GM03348 (cell line): ENCODE results near the gene INPP4B.
"Not testable (repeated sequence)": the region's sequence is repeated elsewhere in the genome, so short reads cannot be mapped to it uniquely, and the experiment has no call there.

ENCODE experiments used
- DNase-seq: peaks from one replicate; pipeline ENCODE4 v3.0.0; 2012; ENCODE audit warnings: low spot score

INPP4B gene

DNA sequence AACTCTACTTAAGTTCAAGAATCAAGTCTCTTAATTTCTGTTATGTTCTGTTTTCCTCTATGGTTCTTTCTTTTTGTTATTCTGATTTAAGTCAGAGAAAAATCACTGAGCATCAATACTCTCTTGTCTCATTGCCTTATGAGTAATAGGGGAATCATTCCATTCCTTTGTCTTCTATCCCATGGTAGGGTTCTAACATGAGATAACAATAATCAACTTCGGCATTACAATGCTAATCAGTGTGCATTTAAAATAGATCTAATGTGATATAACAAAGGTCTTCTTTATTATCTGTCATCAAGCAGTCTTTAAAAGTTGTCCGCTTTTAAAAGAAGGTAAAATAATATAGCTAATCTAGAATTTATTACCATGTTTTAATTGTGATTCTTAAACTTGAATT, 762.8 kb downstream of the INPP4B start:
- DNase-seq = no peak

DNA sequence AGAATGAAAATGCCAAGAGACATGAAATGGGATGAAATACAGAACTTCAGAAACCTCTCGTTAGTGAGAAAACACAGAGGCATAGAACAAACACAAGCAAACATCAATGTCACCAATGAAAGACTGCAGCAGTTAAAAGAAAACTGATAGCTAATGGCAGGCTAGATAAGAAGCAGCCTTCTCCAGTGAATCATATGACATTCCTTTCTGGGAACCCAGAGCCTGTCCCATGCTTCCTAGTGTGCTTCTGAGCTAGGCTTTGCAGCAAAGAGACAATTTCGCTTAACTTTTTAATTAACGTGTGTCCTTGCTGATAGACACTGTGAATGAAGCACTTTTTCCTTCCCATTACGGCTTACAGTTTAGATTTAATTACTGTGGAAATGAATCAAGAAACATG, 765.1 kb downstream of the INPP4B start:
- DNase-seq = no peak

DNA sequence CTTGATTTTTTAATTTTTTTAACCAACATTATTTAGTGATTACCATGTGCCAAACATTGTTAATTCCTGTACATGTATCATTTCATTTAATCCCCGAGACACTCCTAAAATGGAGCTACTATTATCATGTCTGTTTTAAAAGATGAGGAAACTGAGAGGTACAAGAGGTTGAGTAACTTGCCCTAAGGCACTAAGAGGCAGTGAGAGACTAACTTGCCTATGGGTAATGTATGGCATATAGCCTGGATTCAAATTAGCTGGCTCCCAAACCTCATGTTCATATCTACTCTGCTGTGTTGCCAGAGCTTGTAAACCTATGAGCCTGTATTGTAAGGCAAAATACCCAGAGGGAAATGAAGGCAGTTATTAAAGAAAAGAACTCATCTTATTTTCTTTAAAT, 766.1 kb downstream of the INPP4B start:
- no peak for DNase-seq

DNA sequence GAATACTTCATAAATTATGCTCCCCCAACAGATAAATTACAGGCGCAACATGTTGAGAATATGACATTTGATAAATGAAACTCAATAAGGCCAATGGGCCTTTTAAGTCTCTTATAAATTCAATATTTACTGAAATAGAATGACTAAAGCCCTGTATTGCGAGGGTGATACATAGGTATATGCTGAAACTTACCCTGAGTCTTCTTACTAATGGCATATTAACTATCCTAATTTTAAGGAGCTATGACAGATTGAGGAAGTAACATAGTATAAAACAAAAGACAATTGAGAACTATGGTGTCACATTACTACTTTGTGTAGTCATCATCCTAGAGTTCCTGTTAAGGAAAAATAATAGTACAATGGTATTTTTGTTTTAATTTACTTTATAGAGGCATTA, 769.1 kb downstream of the INPP4B start:
- no peak for DNase-seq

DNA sequence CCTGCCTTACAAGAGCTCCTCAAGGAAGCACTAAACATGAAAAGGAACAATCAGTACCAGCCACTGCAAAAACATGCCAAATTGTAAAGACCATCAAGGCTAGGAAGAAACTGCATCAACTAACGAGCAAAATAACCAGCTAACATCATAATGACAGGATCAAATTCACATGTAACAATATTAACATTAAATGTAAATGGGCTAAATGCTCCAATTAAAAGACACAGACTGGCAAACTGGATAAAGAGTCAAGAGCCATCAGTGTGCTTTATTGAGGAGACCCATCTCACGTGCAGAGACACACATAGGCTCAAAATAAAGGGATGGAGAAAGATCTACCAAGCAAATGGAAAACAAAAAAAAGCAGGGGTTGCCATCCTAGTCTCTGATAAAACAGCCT, 777.8 kb downstream of the INPP4B start:
- DNase-seq = not testable (repeated sequence)

- not testable (repeated sequence) for DNase-seq
Observed at GRCh38 chr4:142066562-142066961, 779.5 kb downstream of the INPP4B start.

GRCh38 chr4:142065086-142065647, 780.9 kb downstream of the INPP4B start:
- DNase-seq = no peak

GRCh38 chr4:142064181-142064580, 781.9 kb downstream of the INPP4B start:
- peak; percentile 4 for DNase-seq

DNA sequence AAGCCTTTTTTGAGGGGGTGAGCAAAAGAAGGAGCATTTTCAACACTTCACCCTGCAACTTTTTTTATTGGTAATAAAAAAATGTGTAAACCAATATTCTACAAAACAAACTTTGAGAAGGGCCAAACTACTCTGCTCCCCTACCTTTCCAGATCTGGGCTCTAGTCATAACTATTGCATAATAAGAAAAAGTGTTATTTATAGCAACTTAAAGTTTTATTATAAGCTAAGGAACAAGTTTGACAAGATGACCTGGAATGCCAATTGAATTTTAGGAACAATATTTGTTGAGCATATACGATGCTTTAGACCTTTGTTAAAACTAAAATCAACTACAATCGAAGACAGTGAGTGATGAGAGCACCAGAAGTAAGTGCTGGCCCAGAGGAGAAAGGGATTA, 800.1 kb downstream of the INPP4B start:
- no peak for DNase-seq

GRCh38 chr4:142044271-142044670, 801.8 kb downstream of the INPP4B start:
- no peak for DNase-seq

- DNase-seq = no peak
Observed at GRCh38 chr4:142043509-142043908, 802.6 kb downstream of the INPP4B start.

DNA sequence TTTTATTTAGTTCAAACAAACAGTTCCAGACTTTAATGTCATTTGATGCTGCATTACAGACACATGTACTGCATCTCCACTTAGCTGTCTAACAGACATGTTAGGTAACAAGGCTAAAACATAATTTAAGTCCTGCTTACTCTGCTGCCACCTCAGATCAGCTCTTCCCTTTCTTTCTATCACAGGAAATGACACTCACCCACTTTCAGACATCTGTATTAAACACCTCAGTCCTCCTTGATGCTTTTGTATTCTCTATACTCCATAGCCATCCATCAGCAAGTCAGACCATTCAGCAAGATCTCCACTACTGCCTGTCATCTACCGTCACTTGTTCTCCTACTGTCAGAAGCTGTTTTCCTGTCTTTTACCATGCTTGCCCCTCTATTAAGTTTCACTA, 804.3 kb downstream of the INPP4B start:
- no peak for DNase-seq

GRCh38 chr4:142040043-142040442, 806.1 kb downstream of the INPP4B start:
- no peak for DNase-seq

GRCh38 chr4:142036795-142037583, 809.1 kb downstream of the INPP4B start:
- peak; percentile 25 for DNase-seq

DNA sequence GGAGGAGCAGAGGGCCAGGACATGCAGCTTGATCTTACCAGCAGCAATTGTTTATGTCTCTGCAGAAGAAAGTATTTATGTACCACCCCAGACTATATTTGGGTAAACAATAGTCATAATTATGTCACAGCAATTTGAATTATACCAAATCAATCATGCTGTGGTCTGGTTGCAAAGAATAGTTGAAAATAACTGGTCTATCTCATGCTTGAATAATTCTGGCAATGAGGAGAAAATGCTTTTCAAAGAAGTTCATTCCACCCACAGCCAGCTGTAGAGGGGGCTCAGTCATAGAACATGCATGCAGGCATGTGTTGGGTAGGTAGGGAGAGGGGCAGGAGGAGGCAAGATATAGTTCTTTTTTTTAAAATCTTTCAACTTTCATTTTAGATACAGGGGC, 810.5 kb downstream of the INPP4B start:
- DNase-seq = peak; percentile 17

DNA sequence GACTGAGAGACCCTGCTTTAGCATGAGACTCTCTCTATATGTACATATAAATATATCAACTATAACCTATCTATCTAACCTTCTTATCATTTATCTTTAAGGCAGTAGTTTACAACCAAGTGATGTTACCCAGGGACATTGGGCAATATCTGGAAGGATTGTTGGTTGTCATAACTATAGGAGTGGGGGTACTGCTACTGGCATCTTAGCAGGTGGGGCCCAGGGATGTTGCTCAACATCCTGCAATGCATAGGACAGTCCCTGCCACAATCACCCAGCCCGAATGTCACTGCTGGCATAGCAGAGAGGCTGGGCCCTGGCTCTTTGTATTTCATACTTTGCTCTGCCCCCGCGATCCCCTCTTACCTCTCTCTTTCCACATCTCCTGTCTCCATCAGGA, 812.0 kb downstream of the INPP4B start:
- DNase-seq = no peak

- no peak for DNase-seq
Observed at GRCh38 chr4:142030010-142030409, 816.1 kb downstream of the INPP4B start.

GRCh38 chr4:142021761-142022160, 824.3 kb downstream of the INPP4B start:
- no peak for DNase-seq

DNA sequence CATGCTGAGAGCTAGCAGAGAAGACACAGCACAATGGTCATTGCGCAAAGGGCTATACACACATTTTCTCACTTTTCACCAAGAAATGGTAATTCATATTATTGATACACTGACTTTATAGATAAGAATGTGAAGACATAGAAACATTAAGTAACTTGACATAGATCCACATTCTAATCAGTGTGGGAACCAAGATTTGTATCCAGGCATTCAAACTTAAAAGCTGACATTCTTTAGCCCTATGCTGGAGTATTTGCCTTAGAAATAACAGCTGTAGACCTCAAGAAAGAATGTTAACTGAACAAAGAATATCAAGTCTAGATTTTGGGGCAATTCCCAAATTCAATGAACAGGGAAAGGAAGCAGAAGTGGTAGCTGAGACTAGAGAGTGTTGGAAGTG, 824.9 kb downstream of the INPP4B start:
- no peak for DNase-seq

DNA sequence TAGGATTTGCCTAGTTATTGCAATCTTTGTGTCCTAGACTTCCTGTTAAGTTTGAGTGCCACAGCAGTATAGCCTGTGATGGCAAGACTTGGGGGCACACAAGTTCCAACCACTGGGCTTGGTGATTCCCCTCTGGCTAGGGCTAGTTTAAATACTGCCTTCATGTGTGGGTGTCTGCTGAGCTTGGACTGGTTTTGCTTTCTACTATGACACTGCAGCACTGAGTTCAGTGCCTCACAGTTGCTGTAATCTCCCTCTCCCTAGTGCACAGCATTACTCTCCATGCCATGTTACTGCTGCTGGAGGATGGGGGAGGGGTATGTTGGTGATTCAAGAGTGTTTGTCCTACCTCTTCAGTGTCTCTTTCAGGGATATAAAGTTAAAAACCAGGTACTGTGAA, 830.1 kb downstream of the INPP4B start:
- no peak for DNase-seq

GRCh38 chr4:142009751-142010150, 836.4 kb downstream of the INPP4B start:
- no peak for DNase-seq

GRCh38 chr4:142005519-142005918, 840.6 kb downstream of the INPP4B start:
- no peak for DNase-seq

GRCh38 chr4:141999446-142000143, 846.5 kb downstream of the INPP4B start:
- DNase-seq = no peak
